ENCODE measurements around the gene NGEF.

GRCh38 chr2:232983669-232984140 lies 29.4 kb downstream of the NGEF start:
- TF ChIP-seq CTCF (conservative IDR thresholded peaks at IDR 0.05 in 1 of 2, IDR thresholded peaks at IDR 0.05 in 1 of 2; ENCODE audit: extremely low read depth in 1 of 2, insufficient read depth in 1 of 2, low read depth in 1 of 2, low read length in 2 of 2) (no peak), EZH2 (IDR thresholded peaks at IDR 0.05; ENCODE audit: borderline replicate concordance, low read length) (no peak)
